ENCODE measurements around the gene AVPR2.

Gene AVPR2

GRCh38 chrX:153871451-153871850 lies 33.0 kb upstream of the AVPR2 start:
- DNase-seq (ENCODE audit: low spot score), result no peak

DNA sequence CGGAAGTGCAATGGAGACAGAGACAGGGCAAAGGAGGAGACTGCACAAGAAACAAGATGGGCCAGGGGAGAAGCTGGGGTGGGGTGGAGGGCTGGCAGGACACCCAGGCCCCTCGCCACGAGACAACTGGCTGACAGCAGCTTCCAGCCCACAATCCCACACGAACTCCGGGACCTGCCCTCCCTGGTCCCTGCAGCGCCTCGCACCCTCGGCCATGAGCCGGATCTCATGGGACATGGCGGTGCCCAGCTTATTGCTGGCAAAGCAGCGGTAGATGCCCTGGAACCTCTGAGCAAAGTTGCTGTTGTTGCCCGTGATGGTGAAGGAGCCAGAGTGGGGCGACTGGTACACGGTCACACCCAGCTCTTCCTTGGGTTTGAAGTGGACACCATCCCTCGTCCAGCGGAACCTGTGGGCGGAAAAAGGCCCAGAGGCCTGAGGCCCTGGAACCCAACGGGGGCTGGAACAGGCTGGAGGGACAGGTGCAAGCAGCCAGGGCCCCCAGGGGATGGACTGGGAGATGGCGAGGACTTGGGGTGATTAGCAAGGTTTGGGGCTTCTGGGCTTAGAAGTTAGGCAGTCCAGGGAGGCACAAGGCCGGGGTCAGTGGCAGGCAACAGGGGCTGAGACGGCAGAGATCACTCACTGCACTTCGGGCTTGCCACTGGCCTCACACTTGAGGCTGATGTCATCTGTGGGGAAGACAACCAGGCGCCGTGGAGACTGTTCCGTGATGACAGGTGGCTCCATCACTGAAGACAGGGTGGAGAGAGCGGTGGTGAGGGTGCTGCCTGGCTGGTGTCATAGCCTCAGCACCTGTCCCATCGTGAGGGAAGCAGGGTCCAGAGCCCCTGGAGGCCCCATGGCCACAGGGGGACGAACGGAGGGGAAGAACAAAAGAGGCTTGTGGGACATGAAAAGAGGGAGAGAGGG lies 32.3 kb upstream of the AVPR2 start:
- DNase-seq (ENCODE audit: low spot score), result no peak

GRCh38 chrX:153873282-153874084 lies 31.0 kb upstream of the AVPR2 start:
- no peak for DNase-seq (ENCODE audit: low spot score)

- no peak for DNase-seq (ENCODE audit: low spot score)
Observed at GRCh38 chrX:153874085-153874365, 30.4 kb upstream of the AVPR2 start.

DNA sequence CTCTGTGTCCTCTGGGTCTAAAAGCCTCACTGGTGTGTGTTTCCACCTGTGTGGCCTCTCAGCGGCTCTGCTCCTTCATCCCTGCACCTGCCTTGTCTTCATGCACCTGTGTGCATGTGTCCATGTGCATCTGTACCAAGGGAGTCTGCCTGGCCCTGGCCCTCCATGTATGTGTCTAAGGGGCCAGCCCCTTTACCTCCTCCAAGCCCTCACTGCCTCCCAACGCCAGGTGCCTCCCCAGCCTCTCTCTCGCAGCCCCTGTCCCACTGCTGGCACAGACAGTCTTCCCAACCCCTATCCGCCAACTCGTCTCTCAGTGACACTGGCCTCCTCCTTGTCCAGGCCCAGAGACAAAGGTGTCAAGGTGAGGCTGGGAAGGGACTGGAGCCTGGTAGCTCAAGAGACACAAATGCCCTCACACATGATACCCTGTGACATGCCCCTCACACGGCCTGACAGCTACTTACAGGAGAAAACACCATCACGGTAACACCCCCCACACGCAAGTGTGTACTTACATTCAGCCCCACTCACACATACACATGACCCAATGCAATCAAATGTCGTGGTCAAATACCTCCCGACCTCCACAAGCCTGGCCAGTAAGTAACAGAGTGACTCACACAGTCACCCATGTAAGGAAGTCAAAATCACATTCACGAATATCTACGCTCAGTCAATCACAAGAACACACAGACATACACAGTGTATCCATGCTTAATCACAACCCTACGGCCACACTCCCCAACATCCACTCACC lies 29.9 kb upstream of the AVPR2 start:
- no peak for DNase-seq (ENCODE audit: low spot score)

GRCh38 chrX:153875391-153876111 lies 28.9 kb upstream of the AVPR2 start:
- DNase-seq (ENCODE audit: low spot score), result no peak

DNA sequence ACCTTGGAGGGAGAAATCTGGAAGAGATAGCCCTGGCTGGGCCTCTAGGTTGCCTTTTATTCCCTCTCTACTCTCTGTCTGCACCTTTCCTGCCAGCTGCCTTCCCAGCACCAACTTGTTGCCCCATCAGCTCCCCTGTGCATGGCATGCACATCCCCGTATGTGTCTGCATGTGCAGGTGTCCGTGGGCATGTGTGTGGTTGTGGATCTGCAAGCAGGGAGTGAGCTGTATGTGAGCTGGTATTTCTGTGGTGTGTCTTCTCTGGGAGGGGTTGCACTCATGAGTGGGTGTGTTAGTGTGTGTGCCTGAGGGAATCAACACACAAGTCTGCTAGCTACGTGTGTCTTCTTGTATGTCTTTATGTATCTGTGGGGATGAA lies 28.4 kb upstream of the AVPR2 start:
- no peak for DNase-seq (ENCODE audit: low spot score)

DNA sequence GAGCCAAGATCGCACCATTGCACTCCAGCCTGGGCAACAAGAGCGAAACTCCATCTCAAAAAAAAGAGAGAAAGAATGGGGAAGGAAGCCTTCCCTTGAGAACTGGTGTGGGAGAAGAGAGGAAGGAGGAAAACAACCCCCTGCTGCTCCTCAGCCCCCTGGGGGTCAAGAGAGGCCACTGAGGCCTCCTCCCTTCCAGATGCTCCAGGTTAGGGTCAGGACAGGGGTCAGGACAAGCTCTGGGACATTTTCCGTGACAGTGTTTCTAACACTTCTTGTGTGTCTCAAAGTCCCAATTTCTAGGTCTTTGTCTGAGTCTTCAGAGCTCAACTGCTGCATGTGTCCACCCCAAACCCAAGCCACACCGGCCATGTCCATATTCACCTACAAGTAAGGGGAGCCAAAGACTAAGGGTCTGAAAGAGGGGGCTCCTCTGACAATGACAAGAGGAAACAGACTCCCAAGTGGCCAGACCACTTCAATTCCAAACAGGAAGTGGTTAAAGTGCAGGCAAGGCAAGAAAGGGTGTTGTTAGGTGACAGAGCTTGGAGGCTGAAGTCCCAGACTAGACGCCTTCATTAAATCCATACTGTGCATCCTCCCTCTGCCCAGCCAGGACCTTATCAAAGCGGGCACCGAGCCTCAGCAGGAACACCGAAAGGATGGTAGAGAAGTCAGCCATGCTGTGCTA lies 26.8 kb upstream of the AVPR2 start:
- DNase-seq (ENCODE audit: low spot score), result no peak

- no peak for DNase-seq (ENCODE audit: low spot score)
Observed at GRCh38 chrX:153878345-153878744, 26.1 kb upstream of the AVPR2 start.

GRCh38 chrX:153878969-153879653 lies 25.4 kb upstream of the AVPR2 start:
- no peak for DNase-seq (ENCODE audit: low spot score)

GRCh38 chrX:153879741-153880439 lies 24.6 kb upstream of the AVPR2 start:
- DNase-seq (ENCODE audit: low spot score), result no peak

- no peak for DNase-seq (ENCODE audit: low spot score)
Observed at GRCh38 chrX:153880440-153880815, 24.0 kb upstream of the AVPR2 start.

GRCh38 chrX:153881281-153881680 lies 23.2 kb upstream of the AVPR2 start:
- DNase-seq (ENCODE audit: low spot score), result no peak

DNA sequence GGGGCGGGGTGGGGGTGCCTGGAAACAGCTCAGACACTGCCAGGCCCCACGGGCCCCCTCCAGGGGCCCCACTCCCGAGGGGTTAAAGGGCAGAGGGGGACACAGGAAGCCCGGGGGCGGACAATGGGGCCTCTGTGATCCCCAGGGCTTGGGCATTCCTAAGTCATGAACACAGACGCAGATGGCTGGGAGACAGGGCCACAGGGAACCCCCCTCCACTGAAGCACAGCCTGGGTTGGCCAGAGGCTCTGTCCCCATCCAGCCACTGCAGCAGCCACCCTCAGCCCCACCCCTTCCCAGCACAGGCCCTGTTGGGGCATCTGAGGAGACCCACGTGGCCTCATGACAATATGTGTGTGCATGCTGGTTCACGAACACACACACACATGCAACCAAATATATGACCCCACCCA lies 22.4 kb upstream of the AVPR2 start:
- DNase-seq (ENCODE audit: low spot score), result peak; percentile 92

GRCh38 chrX:153882557-153882956 lies 21.9 kb upstream of the AVPR2 start:
- no peak for DNase-seq (ENCODE audit: low spot score)

GRCh38 chrX:153883163-153883843 lies 21.2 kb upstream of the AVPR2 start:
- DNase-seq (ENCODE audit: low spot score), result no peak

- no peak for DNase-seq (ENCODE audit: low spot score)
Observed at GRCh38 chrX:153884136-153884535, 20.3 kb upstream of the AVPR2 start.

GRCh38 chrX:153884590-153884989 lies 19.9 kb upstream of the AVPR2 start:
- DNase-seq (ENCODE audit: low spot score), result peak; percentile 63

GRCh38 chrX:153885208-153885787 lies 19.2 kb upstream of the AVPR2 start:
- DNase-seq (ENCODE audit: low spot score), result peak; percentile 51
